Measurements from ENCODE around the gene PIP5K1C. TPM values are rescaled to one million over a fixed set of nuclear protein-coding genes. Genes with fewer than 3 reads are reported as not detected.

PIP5K1C gene
- total RNA-seq, 1 donor from 2014 or later: 8.6 TPM

DNA sequence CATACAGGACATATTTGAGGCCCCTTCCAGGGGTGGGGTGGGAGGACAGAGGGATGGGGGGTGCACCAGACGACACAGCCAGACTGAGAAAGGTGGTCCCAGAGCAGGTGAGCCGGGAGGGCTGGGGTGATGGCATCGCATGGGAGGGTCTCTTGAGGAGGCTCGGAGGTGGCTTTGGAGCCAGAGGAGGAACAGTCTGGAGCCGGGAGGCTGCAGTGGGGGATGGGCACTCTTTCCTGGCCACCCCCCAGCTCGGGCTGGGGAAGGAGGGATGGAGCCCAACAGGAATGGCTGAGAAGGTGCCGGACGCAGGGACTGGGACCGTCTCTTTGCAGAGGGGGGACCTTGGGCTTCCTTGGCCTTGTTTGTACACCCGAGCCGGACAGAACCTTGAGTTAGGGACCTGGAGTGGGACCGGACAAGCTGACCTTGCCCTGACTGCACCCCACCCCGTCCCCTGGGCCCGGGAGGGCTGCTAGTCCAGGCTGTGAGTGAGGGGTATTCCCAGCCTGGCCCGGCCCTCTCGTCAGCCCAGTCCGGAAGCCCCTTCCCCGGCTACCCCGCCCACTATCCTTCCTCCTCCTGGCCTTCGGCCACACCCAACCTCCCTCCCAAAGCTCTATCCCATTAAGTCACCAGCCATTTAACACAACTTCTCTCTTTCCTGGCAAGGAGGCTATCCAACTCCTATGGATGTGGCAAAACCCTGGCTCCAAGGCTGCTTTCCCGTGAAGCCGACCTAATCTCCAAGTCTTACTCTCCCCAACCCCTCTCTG lies 92.8 kb downstream of the PIP5K1C start:
- no peaks in the 10 kb centered on the region for H3K36me3 Mint-ChIP-seq
- H3K4me1 Mint-ChIP-seq: peaks cover 11% of the 10 kb centered on the region
- Histone ChIP-seq H3K36me3 (no peaks in the 10 kb centered on the region), H3K4me2 (peak overlapping the region; percentile 80), H3K9me3 (ENCODE audit: low read depth) (no peaks in the 10 kb centered on the region), H3K9ac (no peak overlapping the region), H3K4me1 (peaks cover 12% of the 10 kb centered on the region), H3K27ac (no peak overlapping the region), H3F3A (ENCODE audit: low read depth) (peaks cover 14% of the 10 kb centered on the region), H3K4me3 (peak overlapping the region; percentile 40), H2AFZ (replicated peaks) (peak overlapping the region; percentile 79), H3K79me2 (ENCODE audit: low read depth) (no peaks in the 10 kb centered on the region), H3K27me3 (peaks cover 37% of the 10 kb centered on the region), H4K20me1 (ENCODE audit: low read depth) (no peaks in the 10 kb centered on the region)
- H3K9me3 Mint-ChIP-seq: no peaks in the 10 kb centered on the region
- peak overlapping the region; percentile 39 for H3K4me3 Mint-ChIP-seq
- peak; percentile 66 for DNase-seq (ENCODE audit: low spot score)
- H3K27me3 Mint-ChIP-seq (ENCODE audit: insufficient read depth, low read depth): peaks cover 5% of the 10 kb centered on the region
- no peak for TF ChIP-seq EZH2 (IDR thresholded peaks at IDR 0.05)
- H3K27ac Mint-ChIP-seq: no peak overlapping the region

DNA sequence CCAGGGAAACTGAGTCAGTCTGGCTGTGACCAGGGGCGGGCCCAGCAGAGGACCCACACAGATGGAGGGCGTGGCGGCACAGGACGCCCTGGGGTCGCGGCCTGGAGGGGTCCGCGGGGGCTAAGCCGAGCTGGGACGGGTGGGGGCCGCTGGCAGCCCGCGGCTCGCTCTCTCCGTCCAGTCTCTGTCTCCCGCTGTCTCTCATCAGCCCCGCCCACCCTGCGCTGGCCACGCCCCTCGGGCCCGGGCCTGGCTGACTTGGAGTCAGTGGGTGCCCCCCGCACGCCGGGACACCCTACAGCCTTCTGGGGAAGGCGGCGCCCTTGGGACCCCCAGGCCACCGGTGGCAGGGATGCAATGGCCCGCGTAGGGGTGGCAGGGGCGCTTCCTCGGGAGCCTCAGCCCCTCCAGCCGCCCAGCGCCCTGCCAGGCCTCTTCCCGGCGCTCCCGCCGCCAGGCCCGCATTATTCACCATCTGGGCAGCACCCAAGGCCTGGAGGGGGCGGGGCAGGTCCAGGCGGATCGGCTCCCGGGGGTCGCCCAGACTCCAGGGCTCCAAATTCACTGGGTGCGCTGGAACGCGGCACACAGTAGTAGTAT lies 93.5 kb downstream of the PIP5K1C start, which contains the start of gene TBXA2R:
Gene TBXA2R (minus strand): TSS at position 186 of the 600 bp plus-strand sequence. CDS start 6,241 bp downstream, outside the sequence.
- H3K4me1 Mint-ChIP-seq: peaks cover 11% of the 10 kb centered on the region
- H3K4me1 ChIP-seq: peaks cover 12% of the 10 kb centered on the region
- peak within 1 kb of the TSS; percentile 18 for H3K4me3 Mint-ChIP-seq
- peak within 1 kb of the TSS; percentile 40 for H3K4me3 ChIP-seq
- H3K27ac Mint-ChIP-seq: no peak within 1 kb of the TSS
- H3K27me3 Mint-ChIP-seq (ENCODE audit: insufficient read depth, low read depth): peaks cover 5% of the 10 kb centered on the region
- peak within 1 kb of the TSS; percentile 79 for H2AFZ ChIP-seq (replicated peaks)
- H3K79me2 ChIP-seq (ENCODE audit: low read depth): no peaks in the 10 kb centered on the region
- TF ChIP-seq EZH2phosphoT487 (IDR thresholded peaks at IDR 0.05) (no peak), EZH2 (IDR thresholded peaks at IDR 0.05) (no peak)
- TF ChIP-seq, protein P1, sequence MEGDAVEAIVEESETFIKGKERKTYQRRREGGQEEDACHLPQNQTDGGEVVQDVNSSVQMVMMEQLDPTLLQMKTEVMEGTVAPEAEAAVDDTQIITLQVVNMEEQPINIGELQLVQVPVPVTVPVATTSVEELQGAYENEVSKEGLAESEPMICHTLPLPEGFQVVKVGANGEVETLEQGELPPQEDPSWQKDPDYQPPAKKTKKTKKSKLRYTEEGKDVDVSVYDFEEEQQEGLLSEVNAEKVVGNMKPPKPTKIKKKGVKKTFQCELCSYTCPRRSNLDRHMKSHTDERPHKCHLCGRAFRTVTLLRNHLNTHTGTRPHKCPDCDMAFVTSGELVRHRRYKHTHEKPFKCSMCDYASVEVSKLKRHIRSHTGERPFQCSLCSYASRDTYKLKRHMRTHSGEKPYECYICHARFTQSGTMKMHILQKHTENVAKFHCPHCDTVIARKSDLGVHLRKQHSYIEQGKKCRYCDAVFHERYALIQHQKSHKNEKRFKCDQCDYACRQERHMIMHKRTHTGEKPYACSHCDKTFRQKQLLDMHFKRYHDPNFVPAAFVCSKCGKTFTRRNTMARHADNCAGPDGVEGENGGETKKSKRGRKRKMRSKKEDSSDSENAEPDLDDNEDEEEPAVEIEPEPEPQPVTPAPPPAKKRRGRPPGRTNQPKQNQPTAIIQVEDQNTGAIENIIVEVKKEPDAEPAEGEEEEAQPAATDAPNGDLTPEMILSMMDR (IDR thresholded peaks at IDR 0.05): no peak
- H4K20me1 ChIP-seq (ENCODE audit: low read depth): no peaks in the 10 kb centered on the region
- H3K9me3 ChIP-seq (ENCODE audit: low read depth): no peaks in the 10 kb centered on the region
- H3K9me3 Mint-ChIP-seq: no peaks in the 10 kb centered on the region
- H3K4me2 ChIP-seq: peak within 1 kb of the TSS; percentile 80
- peak; percentile 64 for DNase-seq (ENCODE audit: low spot score)
- peaks cover 14% of the 10 kb centered on the region for H3F3A ChIP-seq (ENCODE audit: low read depth)
- no peak within 1 kb of the TSS for H3K9ac ChIP-seq
- no peak within 1 kb of the TSS for H3K27ac ChIP-seq
- H3K36me3 ChIP-seq: no peaks in the 10 kb centered on the region
- peaks cover 37% of the 10 kb centered on the region for H3K27me3 ChIP-seq
- H3K36me3 Mint-ChIP-seq: no peaks in the 10 kb centered on the region

DNA sequence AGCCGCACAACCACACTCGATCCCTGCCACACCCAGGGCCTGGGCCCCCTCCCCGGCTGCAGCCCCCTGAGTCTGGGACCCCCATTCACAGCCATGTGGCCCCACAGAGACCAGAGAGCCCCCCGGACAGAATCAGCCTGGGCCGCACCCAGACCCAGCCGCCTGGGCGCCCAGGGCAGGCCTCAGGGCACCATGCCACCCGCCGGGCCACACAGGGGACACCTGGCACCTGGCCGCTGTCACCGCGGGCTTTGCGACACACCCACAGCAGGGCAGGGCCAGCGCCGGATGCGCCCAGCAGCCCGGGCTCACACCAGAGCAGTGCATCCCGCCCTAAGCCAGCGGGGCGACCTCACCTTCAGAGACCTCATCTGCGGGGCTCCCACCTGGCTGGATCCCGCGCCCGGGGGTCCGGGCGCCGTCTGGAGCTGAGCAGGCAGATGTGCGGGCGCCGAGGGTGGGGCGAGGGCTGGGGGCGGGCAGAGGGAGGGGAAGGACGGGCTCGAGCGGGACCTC lies 94.0 kb downstream of the PIP5K1C start:
- Mint-ChIP-seq H3K36me3 (no peaks in the 10 kb centered on the region), H3K27me3 (ENCODE audit: insufficient read depth, low read depth) (peaks cover 5% of the 10 kb centered on the region), H3K4me1 (peaks cover 11% of the 10 kb centered on the region), H3K4me3 (no peak overlapping the region), H3K27ac (no peak overlapping the region), H3K9me3 (no peaks in the 10 kb centered on the region)
- Histone ChIP-seq H3K9me3 (ENCODE audit: low read depth) (no peaks in the 10 kb centered on the region), H2AFZ (replicated peaks) (peak overlapping the region; percentile 64), H3K79me2 (ENCODE audit: low read depth) (no peaks in the 10 kb centered on the region), H4K20me1 (ENCODE audit: low read depth) (no peaks in the 10 kb centered on the region), H3F3A (ENCODE audit: low read depth) (peaks cover 14% of the 10 kb centered on the region), H3K4me2 (peak overlapping the region; percentile 80), H3K27me3 (peaks cover 37% of the 10 kb centered on the region), H3K36me3 (no peaks in the 10 kb centered on the region), H3K9ac (no peak overlapping the region), H3K27ac (no peak overlapping the region), H3K4me3 (peak overlapping the region; percentile 40), H3K4me1 (peaks cover 12% of the 10 kb centered on the region)
- TF ChIP-seq EZH2 (IDR thresholded peaks at IDR 0.05): peak; percentile 52
- TF ChIP-seq, protein P1 (IDR thresholded peaks at IDR 0.05): no peak
- TF ChIP-seq EZH2phosphoT487 (IDR thresholded peaks at IDR 0.05): no peak
- DNase-seq (ENCODE audit: low spot score): peak; percentile 51
